HEK293 (cell line): ENCODE results near the gene ABI3BP.

Experiments
- REPIN1 ChIP-seq: fragments of 450-650 bp; formaldehyde crosslinking; IDR thresholded peaks from 2 replicates; pipeline ENCODE4 v1.5.1; 2017; ENCODE audit warnings: missing biosample characterization, missing genetic modification characterization, low read depth
- ZBTB17 ChIP-seq: fragments of 450-650 bp; formaldehyde crosslinking; IDR thresholded peaks from 2 replicates; pipeline ENCODE4 v1.5.1; 2016; ENCODE audit warnings: missing biosample characterization, missing genetic modification characterization
- TF ChIP-seq, protein P1 (sequence below): fragments of 450-650 bp; formaldehyde crosslinking; IDR thresholded peaks from 2 replicates; pipeline ENCODE4 v1.5.1; 2016; ENCODE audit warnings: missing biosample characterization, missing genetic modification characterization
- TF ChIP-seq, protein P2 (sequence below): fragments of 450-650 bp; formaldehyde crosslinking; IDR thresholded peaks from 2 replicates; pipeline ENCODE4 v1.5.1; 2016; ENCODE audit warnings: missing biosample characterization, missing genetic modification characterization

DNA sequence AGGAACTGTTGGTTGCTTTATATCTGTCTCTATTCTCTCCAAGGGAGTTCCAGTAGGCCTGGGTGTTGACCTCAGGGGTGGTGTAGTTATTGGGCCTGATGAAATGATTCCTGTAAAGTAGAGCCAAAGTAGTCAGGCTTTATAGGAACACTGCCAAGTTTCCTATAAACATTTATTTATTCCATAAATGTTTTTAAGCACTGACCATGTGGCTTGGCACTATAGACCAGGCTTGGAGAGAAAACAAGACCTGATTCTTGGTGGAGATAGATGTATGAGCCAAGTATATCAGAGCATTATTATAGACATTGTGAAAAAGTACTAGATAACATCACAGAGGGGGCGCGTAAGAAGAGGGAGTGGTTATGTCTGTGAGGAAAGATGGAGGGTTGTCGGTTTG is 218.0 kb downstream of the ABI3BP start:
- TF ChIP-seq, protein P1, sequence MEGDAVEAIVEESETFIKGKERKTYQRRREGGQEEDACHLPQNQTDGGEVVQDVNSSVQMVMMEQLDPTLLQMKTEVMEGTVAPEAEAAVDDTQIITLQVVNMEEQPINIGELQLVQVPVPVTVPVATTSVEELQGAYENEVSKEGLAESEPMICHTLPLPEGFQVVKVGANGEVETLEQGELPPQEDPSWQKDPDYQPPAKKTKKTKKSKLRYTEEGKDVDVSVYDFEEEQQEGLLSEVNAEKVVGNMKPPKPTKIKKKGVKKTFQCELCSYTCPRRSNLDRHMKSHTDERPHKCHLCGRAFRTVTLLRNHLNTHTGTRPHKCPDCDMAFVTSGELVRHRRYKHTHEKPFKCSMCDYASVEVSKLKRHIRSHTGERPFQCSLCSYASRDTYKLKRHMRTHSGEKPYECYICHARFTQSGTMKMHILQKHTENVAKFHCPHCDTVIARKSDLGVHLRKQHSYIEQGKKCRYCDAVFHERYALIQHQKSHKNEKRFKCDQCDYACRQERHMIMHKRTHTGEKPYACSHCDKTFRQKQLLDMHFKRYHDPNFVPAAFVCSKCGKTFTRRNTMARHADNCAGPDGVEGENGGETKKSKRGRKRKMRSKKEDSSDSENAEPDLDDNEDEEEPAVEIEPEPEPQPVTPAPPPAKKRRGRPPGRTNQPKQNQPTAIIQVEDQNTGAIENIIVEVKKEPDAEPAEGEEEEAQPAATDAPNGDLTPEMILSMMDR: no peak
- TF ChIP-seq ZBTB17 (tag by site-specific recombination): no peak
- TF ChIP-seq REPIN1 (tag by site-specific recombination): no peak
- TF ChIP-seq, protein P2, sequence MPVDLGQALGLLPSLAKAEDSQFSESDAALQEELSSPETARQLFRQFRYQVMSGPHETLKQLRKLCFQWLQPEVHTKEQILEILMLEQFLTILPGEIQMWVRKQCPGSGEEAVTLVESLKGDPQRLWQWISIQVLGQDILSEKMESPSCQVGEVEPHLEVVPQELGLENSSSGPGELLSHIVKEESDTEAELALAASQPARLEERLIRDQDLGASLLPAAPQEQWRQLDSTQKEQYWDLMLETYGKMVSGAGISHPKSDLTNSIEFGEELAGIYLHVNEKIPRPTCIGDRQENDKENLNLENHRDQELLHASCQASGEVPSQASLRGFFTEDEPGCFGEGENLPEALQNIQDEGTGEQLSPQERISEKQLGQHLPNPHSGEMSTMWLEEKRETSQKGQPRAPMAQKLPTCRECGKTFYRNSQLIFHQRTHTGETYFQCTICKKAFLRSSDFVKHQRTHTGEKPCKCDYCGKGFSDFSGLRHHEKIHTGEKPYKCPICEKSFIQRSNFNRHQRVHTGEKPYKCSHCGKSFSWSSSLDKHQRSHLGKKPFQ (tag by site-specific recombination): no peak
